ENCODE measurements around the gene INPP4B.

INPP4B gene

DNA sequence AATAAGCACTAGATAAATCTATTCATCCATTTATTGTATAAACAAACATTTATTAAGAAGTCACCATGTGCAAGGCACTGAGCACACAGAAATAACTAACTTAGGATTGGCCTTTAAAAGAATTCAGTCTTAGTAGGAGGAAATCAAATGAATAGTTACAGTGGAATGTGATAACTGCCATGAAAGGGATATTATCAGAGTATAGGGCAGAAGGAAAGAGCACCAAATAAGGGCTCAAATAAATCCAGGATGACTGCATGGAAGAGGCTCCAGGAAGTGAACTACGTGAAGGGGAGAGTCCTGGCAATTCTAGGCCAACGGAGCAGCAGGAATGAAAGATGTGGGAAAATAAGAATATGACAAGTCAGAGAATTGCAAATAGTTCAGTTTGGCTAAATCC, 406.0 kb downstream of the INPP4B start:
- H3K9me3 Mint-ChIP-seq: no peaks in the 10 kb centered on the region
- H3K4me1 Mint-ChIP-seq: no peaks in the 10 kb centered on the region
- DNase-seq (ENCODE audit: low spot score in 2 of 2): no peak
- ATAC-seq: no peak
- H3K27ac Mint-ChIP-seq: no peak overlapping the region
- no peaks in the 10 kb centered on the region for H3K36me3 Mint-ChIP-seq
- no peak overlapping the region for H3K4me3 Mint-ChIP-seq

DNA sequence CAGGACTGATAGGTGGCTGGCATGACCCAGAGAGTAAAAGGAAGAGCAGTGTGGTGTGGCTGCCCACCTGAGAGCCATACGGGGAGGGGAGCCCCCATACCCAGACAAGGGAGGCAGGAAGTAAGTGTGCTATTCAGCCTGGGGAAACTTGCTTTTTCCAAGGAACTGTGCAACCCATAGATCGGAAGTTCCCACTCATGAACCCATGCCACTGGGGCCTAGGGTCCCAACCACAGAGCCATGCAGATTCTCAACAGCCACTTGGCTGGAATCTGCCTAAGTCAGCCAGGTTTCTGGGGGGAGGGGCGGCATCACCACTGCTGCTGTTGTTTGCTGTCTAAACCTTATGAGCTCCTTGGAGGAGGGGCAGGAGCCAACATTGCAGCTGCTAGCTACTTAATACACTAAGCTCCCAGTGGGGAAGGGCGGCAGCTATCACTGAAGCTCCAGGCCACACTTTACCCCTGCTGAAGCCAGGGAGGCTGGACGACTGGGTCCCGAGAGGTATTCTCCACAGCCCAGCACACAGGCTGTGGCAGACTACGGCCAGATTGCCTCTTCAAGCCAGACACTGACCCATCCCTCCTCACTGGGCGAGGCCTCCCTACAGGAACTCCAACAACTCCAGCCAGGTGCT, 410.4 kb downstream of the INPP4B start:
- ATAC-seq (no peak), DNase-seq (ENCODE audit: low spot score in 2 of 2) (no peak)
- peaks cover 6% of the 10 kb centered on the region for H3K4me1 Mint-ChIP-seq
- no peaks in the 10 kb centered on the region for H3K9me3 Mint-ChIP-seq
- no peak overlapping the region for H3K27ac Mint-ChIP-seq
- no peaks in the 10 kb centered on the region for H3K36me3 Mint-ChIP-seq
- no peak overlapping the region for H3K4me3 Mint-ChIP-seq

DNA sequence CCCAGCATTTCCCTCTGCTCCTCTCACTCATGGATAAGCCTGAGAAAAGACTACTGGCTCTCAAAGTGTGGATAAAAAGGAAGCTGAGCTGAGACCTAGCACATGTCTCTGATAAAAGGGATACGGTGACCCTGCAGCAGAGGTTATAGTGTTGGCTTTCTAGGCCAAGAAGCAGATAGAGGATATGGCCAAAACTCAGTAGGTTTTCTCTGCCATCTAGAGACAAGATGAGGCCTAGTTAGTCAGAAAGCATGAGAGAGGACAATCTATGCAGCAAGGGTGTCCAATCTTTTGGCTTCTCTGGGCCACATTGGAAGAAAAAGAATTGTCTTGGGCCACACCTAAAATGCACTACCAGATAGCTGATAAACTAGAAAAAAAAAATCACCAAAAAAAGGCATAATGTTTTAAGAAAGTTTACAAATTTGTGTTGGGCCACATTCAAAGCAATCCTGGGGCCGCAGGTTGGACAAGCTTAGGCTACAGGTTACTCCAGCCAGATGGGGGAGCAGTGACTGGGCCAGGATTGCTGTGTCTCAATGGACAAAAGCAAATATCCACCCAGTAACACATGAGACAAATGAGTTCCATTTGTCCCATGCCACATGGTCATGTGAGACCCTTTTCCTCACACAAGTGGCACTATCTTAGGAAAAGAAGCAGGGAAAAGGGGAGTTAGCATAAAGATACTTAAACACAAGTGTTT, 411.4 kb downstream of the INPP4B start:
- peak; percentile 64 for ATAC-seq
- no peak overlapping the region for H3K4me3 Mint-ChIP-seq
- H3K9me3 Mint-ChIP-seq: no peaks in the 10 kb centered on the region
- H3K4me1 Mint-ChIP-seq: peaks cover 6% of the 10 kb centered on the region
- DNase-seq (ENCODE audit: low spot score in 2 of 2): no peak
- H3K36me3 Mint-ChIP-seq: no peaks in the 10 kb centered on the region
- H3K27ac Mint-ChIP-seq: no peak overlapping the region

DNA sequence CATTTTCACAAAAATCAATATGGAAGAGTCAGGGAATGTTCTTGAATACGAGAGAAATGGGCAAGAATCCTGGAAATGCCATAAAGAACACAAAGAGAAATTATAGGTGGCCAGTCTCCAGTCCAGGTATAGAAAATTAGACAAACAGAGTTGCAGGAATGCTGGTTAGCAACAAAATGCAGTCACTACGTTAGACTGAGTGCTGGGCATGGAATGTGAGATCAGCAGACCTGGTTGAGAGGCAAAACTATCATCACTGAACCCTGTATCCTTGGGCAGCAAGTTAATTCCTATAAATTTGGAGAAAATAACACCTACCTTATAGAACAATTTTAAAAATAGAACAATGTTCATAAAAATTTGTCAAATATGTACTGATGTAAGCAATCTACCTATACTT, 417.4 kb downstream of the INPP4B start:
- H3K36me3 Mint-ChIP-seq: no peaks in the 10 kb centered on the region
- H3K4me3 Mint-ChIP-seq: no peak overlapping the region
- H3K9me3 Mint-ChIP-seq: no peaks in the 10 kb centered on the region
- H3K27ac Mint-ChIP-seq: no peak overlapping the region
- H3K4me1 Mint-ChIP-seq: no peaks in the 10 kb centered on the region
- DNase-seq (ENCODE audit: low spot score in 2 of 2) (no peak), ATAC-seq (no peak)

DNA sequence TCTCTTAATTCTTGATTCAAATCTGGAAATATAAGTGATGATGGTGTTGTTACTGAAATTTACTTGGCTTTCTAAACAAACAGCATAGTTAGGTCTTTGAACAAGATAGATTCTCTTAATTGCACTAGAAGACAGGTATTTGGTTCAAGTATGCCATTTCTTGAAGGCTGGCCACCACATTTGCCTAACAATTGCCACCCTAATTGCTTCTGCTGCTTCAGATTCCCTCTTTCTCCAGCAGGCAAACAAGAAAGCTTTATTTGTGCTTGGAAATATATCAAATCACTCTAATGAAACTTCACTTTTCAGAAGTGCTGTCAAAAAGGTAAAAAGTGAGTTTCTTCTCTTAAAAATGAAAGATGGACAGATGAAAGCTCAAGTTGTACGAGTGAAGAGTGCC, 418.6 kb downstream of the INPP4B start:
- no peaks in the 10 kb centered on the region for H3K9me3 Mint-ChIP-seq
- no peak overlapping the region for H3K4me3 Mint-ChIP-seq
- DNase-seq (ENCODE audit: low spot score in 2 of 2): no peak
- no peaks in the 10 kb centered on the region for H3K36me3 Mint-ChIP-seq
- H3K27ac Mint-ChIP-seq: no peak overlapping the region
- no peak for ATAC-seq
- H3K4me1 Mint-ChIP-seq: no peaks in the 10 kb centered on the region

DNA sequence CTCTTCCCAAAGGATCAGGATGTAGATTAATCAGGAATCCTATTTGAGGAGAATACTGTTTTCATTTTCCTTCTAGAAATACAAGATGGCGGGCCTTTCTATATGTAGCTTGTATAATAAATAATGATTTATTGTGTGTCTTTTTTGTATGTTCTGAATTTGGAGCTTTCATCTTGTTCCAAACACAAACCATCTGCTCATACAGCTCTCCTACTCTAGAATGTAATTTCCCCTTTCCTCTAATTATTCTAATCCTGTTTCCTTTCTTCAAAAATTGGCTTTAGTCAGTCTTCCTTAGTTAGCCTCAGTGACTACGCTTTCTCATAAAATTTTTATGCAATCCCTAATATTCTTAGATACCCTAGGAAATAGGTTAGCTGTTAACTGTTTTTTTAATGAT, 422.2 kb downstream of the INPP4B start:
- no peak overlapping the region for H3K4me3 Mint-ChIP-seq
- ATAC-seq: no peak
- no peaks in the 10 kb centered on the region for H3K36me3 Mint-ChIP-seq
- H3K9me3 Mint-ChIP-seq: no peaks in the 10 kb centered on the region
- H3K4me1 Mint-ChIP-seq: no peaks in the 10 kb centered on the region
- no peak for DNase-seq (ENCODE audit: low spot score in 2 of 2)
- H3K27ac Mint-ChIP-seq: no peak overlapping the region

DNA sequence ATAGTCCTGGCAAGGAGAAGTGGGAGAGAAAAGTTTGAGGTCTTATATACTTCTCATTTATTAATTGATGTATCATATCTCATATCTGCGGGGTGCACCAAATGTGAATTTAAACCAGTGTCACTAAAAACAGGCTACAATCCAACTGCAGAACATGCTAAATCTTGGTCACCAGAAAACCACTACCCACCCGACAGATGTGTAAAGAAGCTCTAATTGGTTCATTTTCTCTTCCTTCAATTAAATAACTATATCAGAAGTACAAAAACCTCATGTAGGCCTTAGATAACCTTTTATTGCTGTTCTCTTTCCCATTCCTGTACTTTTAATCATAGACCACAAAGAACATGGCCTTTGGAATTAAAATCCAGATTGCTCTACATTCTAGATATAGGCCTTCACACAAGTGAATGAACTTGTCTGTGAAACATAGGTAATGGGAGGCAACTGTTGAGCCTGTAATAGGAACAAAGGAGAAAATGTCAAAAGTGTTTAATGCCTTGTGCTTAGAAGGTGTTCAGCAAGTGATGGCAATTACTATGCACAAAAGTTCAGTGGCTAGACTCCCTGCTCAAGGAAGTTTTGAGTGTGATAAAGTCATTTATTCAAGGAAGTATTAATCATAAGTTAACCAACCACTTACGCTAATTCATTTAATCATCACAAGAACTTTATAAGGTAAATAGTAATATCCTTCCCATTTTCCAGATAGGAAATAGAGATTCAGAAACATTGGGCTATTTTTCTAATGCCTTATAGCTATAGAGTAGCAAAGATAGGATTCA, 425.6 kb downstream of the INPP4B start:
- H3K4me3 Mint-ChIP-seq: no peak overlapping the region
- DNase-seq (ENCODE audit: low spot score in 2 of 2) (no peak), ATAC-seq (no peak)
- no peaks in the 10 kb centered on the region for H3K36me3 Mint-ChIP-seq
- no peaks in the 10 kb centered on the region for H3K9me3 Mint-ChIP-seq
- peaks cover 10% of the 10 kb centered on the region for H3K4me1 Mint-ChIP-seq
- H3K27ac Mint-ChIP-seq: no peak overlapping the region

DNA sequence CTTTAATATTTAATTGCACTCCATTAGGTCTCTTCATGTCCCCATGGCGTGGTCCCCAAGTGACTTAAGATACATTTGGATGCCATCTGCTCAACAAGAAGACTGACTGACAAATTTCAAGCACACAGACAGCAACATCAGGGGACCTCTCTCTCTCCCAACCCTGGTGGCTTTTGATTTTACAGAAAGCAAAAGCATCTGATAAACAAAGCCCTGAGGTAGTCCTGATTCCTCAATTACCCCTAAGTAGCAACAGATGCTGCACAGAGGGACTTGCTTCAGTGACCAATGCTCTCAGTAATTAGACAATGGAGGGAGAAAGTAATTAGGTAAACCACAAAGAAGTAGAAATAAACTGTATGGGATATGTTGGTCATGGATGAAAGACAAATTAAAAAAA, 426.4 kb downstream of the INPP4B start:
- no peak overlapping the region for H3K4me3 Mint-ChIP-seq
- ATAC-seq: no peak
- no peak for DNase-seq (ENCODE audit: low spot score in 2 of 2)
- no peaks in the 10 kb centered on the region for H3K9me3 Mint-ChIP-seq
- H3K27ac Mint-ChIP-seq: no peak overlapping the region
- peaks cover 16% of the 10 kb centered on the region for H3K4me1 Mint-ChIP-seq
- no peaks in the 10 kb centered on the region for H3K36me3 Mint-ChIP-seq

DNA sequence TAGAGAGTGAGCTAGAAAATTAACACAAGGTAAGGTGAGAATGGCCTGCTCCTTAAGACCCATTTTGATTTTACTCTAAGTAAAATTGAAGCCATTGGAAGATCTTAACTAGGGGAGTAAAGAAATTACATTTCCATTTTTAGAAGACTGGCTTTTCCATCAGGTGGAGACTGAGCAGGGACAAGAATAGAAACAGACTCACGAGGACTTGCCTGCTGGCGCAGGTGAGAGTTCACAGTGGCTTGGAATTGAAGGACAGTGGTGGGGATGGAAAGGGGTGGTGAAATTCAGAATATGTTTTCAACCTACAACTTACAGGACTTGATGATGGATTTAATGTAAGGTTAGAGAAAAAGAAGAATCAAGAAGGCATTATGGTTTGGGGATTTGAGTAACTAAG, 427.4 kb downstream of the INPP4B start:
- DNase-seq (ENCODE audit: low spot score in 2 of 2): no peak
- H3K9me3 Mint-ChIP-seq: no peaks in the 10 kb centered on the region
- no peak overlapping the region for H3K4me3 Mint-ChIP-seq
- H3K27ac Mint-ChIP-seq: no peak overlapping the region
- no peaks in the 10 kb centered on the region for H3K36me3 Mint-ChIP-seq
- H3K4me1 Mint-ChIP-seq: peaks cover 19% of the 10 kb centered on the region
- ATAC-seq: no peak

DNA sequence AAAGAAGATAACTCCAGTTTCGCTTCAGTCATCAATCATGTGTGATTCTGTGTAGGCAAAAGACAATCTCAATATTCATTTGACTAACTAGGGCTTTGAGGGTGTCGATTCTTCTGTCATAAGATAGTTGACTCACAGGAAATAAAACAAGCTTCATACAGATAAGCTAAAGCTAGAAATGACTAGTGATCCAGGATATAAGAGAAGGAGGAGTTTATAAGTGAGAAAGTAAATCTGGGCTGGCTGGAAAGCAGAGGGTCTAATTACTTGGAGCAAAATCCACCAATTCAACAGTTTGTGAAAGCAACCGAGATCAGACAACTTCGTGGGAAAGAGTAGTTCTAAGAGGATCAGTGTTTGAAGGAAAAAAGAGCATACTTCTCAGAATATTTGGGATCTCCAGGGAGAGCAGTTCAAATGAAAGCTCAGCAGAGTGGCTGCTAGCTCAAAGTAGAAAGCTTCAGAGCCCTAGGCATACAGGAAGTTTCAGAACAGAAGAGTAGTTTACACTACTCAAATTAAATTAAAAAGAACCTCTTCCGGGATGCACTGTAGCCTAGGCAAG, 429.3 kb downstream of the INPP4B start:
- Mint-ChIP-seq H3K27ac (peak overlapping the region; percentile 89), H3K4me1 (peaks cover 29% of the 10 kb centered on the region), H3K4me3 (peak overlapping the region; percentile 59), H3K36me3 (no peaks in the 10 kb centered on the region), H3K9me3 (no peaks in the 10 kb centered on the region)
- DNase-seq (ENCODE audit: low spot score in 2 of 2) (peak in 1 of 2 donors; percentile 64), ATAC-seq (peak; percentile 100)

DNA sequence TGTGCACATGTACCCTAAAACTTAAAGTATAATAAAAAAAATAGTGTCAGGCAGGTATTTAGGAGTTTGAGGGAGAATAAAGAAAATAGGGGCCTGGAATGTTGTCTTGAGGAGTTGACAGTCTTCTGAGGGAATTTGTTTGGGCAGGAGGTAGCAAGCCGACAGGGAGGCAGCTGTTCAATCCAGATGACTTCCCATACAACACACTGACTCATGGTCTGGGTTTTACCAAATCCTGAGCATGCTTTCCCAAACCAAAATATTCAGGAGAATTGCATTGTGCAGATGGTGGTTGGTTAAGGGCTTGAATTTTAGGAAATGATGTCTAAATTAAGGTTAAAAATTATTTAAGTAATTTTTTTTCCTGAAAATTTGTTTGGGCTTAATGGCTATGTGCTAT, 430.0 kb downstream of the INPP4B start:
- H3K36me3 Mint-ChIP-seq: no peaks in the 10 kb centered on the region
- DNase-seq (ENCODE audit: low spot score in 2 of 2) (no peak), ATAC-seq (no peak)
- H3K4me3 Mint-ChIP-seq: no peak overlapping the region
- peak overlapping the region; percentile 89 for H3K27ac Mint-ChIP-seq
- no peaks in the 10 kb centered on the region for H3K9me3 Mint-ChIP-seq
- peaks cover 29% of the 10 kb centered on the region for H3K4me1 Mint-ChIP-seq

DNA sequence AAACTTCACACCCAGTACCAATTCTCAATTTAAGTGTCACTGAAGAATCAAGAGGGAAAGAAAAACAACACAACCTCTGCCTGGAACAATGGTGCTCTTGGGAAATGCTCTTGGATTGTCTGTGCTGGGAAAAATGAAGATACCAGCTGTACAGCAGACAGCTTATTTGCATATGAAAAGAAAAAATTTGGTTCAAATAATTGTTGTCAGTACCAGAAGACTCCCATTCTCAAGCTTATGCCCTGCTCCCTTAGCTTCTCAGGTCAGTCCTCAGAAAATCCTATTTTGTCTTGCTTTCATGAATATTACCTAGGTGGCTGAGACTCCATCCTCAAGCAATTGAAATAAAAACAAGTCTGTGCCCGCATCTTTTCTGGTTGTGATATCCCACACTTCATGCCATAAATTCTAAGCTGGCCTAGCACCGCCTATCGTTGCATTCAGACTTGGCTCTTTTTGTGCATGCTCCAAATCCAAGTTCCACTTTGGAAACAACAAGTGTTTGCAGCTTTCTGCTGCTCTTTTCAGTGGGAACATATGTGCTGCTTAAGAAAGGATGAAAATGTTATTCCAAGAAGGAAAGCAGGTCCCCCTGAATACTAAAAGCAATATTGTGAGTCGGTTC, 431.6 kb downstream of the INPP4B start:
- H3K9me3 Mint-ChIP-seq: no peaks in the 10 kb centered on the region
- H3K4me3 Mint-ChIP-seq: no peak overlapping the region
- no peak overlapping the region for H3K27ac Mint-ChIP-seq
- peaks cover 29% of the 10 kb centered on the region for H3K4me1 Mint-ChIP-seq
- H3K36me3 Mint-ChIP-seq: no peaks in the 10 kb centered on the region
- DNase-seq (ENCODE audit: low spot score in 2 of 2) (no peak), ATAC-seq (no peak)

DNA sequence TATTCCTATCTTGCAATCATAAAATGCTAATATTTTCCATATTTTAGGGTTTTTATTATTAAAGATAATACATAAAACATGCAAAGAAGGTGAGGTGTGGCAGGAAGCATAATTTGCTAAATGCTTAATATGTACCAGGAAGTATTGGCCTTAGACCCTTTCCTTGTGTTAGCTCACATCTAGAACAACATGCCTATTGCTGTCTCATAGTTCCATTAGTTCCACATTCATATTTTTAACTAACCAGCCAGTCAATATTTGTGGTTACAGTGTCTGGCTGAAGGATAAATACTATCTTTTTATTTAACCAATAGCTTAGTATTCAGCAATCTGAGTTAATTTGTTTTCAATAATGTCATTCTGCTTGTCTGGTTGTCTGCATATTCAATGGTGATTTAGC, 432.6 kb downstream of the INPP4B start:
- no peak overlapping the region for H3K27ac Mint-ChIP-seq
- peaks cover 34% of the 10 kb centered on the region for H3K4me1 Mint-ChIP-seq
- H3K9me3 Mint-ChIP-seq: no peaks in the 10 kb centered on the region
- no peaks in the 10 kb centered on the region for H3K36me3 Mint-ChIP-seq
- DNase-seq (ENCODE audit: low spot score in 2 of 2): no peak
- no peak for ATAC-seq
- no peak overlapping the region for H3K4me3 Mint-ChIP-seq

DNA sequence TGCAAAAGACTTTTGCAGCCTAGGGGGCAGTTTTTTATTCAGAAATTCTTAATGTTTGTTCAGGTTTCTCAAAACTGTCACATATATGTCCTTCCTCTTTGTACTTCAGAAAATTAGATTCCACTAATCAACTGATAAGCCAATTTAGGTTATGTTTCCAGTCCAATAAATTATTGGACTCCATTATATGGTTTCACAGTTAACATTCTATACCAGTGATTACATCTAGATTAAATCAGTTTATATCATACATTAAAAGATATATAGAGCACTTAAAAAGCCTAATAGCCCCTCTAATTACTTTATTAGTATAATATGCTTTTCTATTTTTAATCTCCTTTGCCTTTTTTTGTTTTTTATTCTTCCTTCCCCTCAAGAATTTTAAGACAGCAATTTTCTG, 434.1 kb downstream of the INPP4B start:
- H3K27ac Mint-ChIP-seq: no peak overlapping the region
- no peak for DNase-seq (ENCODE audit: low spot score in 2 of 2)

DNA sequence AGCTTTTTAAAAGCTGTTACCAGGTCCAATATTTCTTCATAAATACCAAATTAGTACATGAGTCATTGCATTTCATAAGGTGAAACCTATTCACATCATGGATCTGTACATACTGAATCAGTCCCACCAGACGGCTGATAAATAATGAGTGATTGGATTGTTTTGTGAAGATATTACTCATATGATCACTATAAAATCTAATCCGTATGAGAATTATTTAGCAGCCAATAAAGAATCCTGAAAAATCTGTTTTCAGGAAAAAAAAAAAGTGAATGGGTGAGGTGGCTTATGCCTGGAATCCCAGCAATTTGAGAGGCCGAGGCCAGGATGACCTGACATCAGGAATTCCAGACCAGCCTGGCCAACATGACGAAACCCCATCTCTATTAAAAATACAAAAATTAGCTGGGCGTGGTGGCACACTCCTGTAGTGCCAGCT, 438.1 kb downstream of the INPP4B start:
- ATAC-seq: peak; percentile 9
- DNase-seq (ENCODE audit: low spot score in 2 of 2): no peak
- Mint-ChIP-seq H3K27ac (peak overlapping the region; percentile 94), H3K4me3 (peak overlapping the region; percentile 79), H3K36me3 (peaks cover 34% of the 10 kb centered on the region), H3K9me3 (no peaks in the 10 kb centered on the region), H3K4me1 (peaks cover 41% of the 10 kb centered on the region)

More for the DNA sequence above, 434.1 kb downstream of the INPP4B start:
- no peak for ATAC-seq
- Mint-ChIP-seq H3K36me3 (peaks cover 5% of the 10 kb centered on the region), H3K4me3 (no peak overlapping the region), H3K4me1 (peaks cover 38% of the 10 kb centered on the region), H3K9me3 (no peaks in the 10 kb centered on the region)
